GM23338 (cell line): ENCODE measurements around the gene CRYBB3. TPM values are rescaled to one million over a fixed set of nuclear protein-coding genes. Genes with fewer than 3 reads are reported as not detected.

Experiments used
- ATAC-seq: fragments of 200-7000 bp; cut with Tn5 transposase; 3 replicates; pipeline ENCODE4 v1.9.1; 2020
- DNase-seq: peaks from one replicate; pipeline ENCODE4 v3.0.0-alpha.2; 2015; ENCODE audit warnings: low spot score
- H2AFZ ChIP-seq: fragments of 200-600 bp; sonication (generic); 2 replicates; pipeline ENCODE4 v1.8.0; 2016; ENCODE audit warnings: antibody characterized with exemption, mild to moderate bottlenecking, moderate library complexity
- H3F3A ChIP-seq: fragments of 200-600 bp; sonication (generic); replicated peaks from 2 replicates; pipeline ENCODE4 v1.8.0; 2017; ENCODE audit warnings: antibody characterized with exemption, mixed run types, low read depth
- H3K27ac ChIP-seq: fragments of 200-600 bp; sonication (generic); 2 replicates; pipeline ENCODE4 v1.6.1; 2016; ENCODE audit warnings: low read depth
- H3K27me3 ChIP-seq: fragments of 200-600 bp; sonication (generic); 2 replicates; pipeline ENCODE4 v1.8.0; 2016; ENCODE audit warnings: mild to moderate bottlenecking, mixed run types, moderate library complexity; ENCODE audit not compliant: insufficient read depth
- H3K36me3 ChIP-seq: fragments of 200-600 bp; sonication (generic); 2 replicates; pipeline ENCODE4 v1.8.0; 2016; ENCODE audit warnings: mild to moderate bottlenecking; ENCODE audit not compliant: insufficient read depth
- H3K4me1 ChIP-seq: fragments of 200-600 bp; sonication (generic); 2 replicates; pipeline ENCODE4 v1.8.0; 2016; ENCODE audit warnings: mild to moderate bottlenecking, moderate library complexity; ENCODE audit not compliant: insufficient read depth
- H3K4me2 ChIP-seq: fragments of 200-600 bp; sonication (generic); 2 replicates; pipeline ENCODE4 v1.7.1; 2017; ENCODE audit warnings: mixed run types
- H3K4me3 ChIP-seq: fragments of 200-600 bp; sonication (generic); 2 replicates; pipeline ENCODE4 v1.6.1; 2016; ENCODE audit warnings: mixed run types
- H3K79me2 ChIP-seq: fragments of 200-600 bp; sonication (generic); replicated peaks from 2 replicates; pipeline ENCODE4 v1.8.0; 2017; ENCODE audit warnings: mild to moderate bottlenecking; ENCODE audit not compliant: insufficient read depth
- H3K9me2 ChIP-seq: fragments of 200-600 bp; sonication (generic); 2 replicates; pipeline ENCODE4 v1.8.0; 2017; ENCODE audit not compliant: insufficient read depth
- H4K20me1 ChIP-seq: fragments of 200-600 bp; sonication (generic); replicated peaks from 2 replicates; pipeline ENCODE4 v1.8.0; 2017; ENCODE audit warnings: mild to moderate bottlenecking; ENCODE audit not compliant: insufficient read depth
- H3K27ac Mint-ChIP-seq: 2 replicates; pipeline ENCODE4 v1.8.0; 2020; ENCODE audit warnings: inconsistent platforms, mild to moderate bottlenecking, moderate library complexity, mixed read lengths
- H3K27me3 Mint-ChIP-seq: 3 replicates; pipeline ENCODE4 v1.8.0; 2022; ENCODE audit warnings: low read depth, mild to moderate bottlenecking, moderate library complexity, mixed read lengths, inconsistent platforms; ENCODE audit not compliant: insufficient read depth, poor library complexity
- H3K36me3 Mint-ChIP-seq: 3 replicates; pipeline ENCODE4 v1.8.0; 2021; ENCODE audit warnings: low read depth, mild to moderate bottlenecking, inconsistent platforms, moderate library complexity, mixed read lengths
- H3K4me1 Mint-ChIP-seq: 3 replicates; pipeline ENCODE4 v1.8.0; 2020; ENCODE audit warnings: mild to moderate bottlenecking, inconsistent platforms, mixed read lengths
- H3K4me3 Mint-ChIP-seq: 3 replicates; pipeline ENCODE4 v1.8.0; 2021; ENCODE audit warnings: moderate library complexity, mild to moderate bottlenecking, inconsistent platforms, mixed read lengths
- H3K9me3 Mint-ChIP-seq: 3 replicates; pipeline ENCODE4 v1.8.0; 2020; ENCODE audit warnings: moderate library complexity, mild to moderate bottlenecking, inconsistent platforms, mixed read lengths
- CREB1 ChIP-seq: fragments of 250-450 bp; sonication (Bioruptor Pico); IDR thresholded peaks from 2 replicates; pipeline ENCODE4 v1.5.0; 2020; ENCODE audit warnings: low read depth, mild to moderate bottlenecking, moderate library complexity
- CTCF ChIP-seq, 2 experiments: fragments of 200-600 bp in 1 of 2; sonication (generic) in 1 of 2; conservative IDR thresholded peaks; 2 replicates each; pipeline versions ENCODE4 v1.5.1 to v1.6.1; 2016 to 2017; ENCODE audit warnings: antibody characterized with exemption in 2 of 2, low read depth in 2 of 2, mild to moderate bottlenecking in 2 of 2, moderate library complexity in 1 of 2
- EZH2 ChIP-seq: fragments of 200-600 bp; sonication (generic); IDR thresholded peaks from one replicate; pipeline ENCODE4 v1.8.0; 2017; ENCODE audit warnings: antibody characterized with exemption, mild to moderate bottlenecking, low read depth; ENCODE audit not compliant: unreplicated experiment
- EZH2phosphoT487 ChIP-seq: fragments of 200-600 bp; sonication (generic); IDR thresholded peaks from one replicate; pipeline ENCODE4 v1.8.1; 2018; ENCODE audit warnings: antibody characterized with exemption; ENCODE audit not compliant: unreplicated experiment
- JUNB ChIP-seq: IDR thresholded peaks from one replicate; pipeline ENCODE4 v1.6.1; 2016; ENCODE audit warnings: antibody characterized with exemption; ENCODE audit not compliant: unreplicated experiment
- NANOG ChIP-seq: IDR thresholded peaks from 2 replicates; pipeline ENCODE4 v1.6.1; 2016; ENCODE audit warnings: antibody characterized with exemption, borderline replicate concordance
- POLR2AphosphoS5 ChIP-seq: IDR thresholded peaks from 2 replicates; pipeline ENCODE4 v1.6.1; 2016; ENCODE audit warnings: antibody characterized with exemption, low read depth
- ZNF114 ChIP-seq: fragments of 250-450 bp; sonication (Bioruptor Pico); IDR thresholded peaks from 2 replicates; pipeline ENCODE4 v1.5.0; 2020; ENCODE audit warnings: mild to moderate bottlenecking, moderate library complexity
- ZNF331 ChIP-seq: fragments of 250-450 bp; sonication (Bioruptor Pico); IDR thresholded peaks from 2 replicates; pipeline ENCODE4 v1.5.0; 2020; ENCODE audit warnings: low read depth, mild to moderate bottlenecking, moderate library complexity
- polyA plus RNA-seq: library from polyadenylated mRNA; unstranded; fragments of >200 nt; fragmentation: Nextera tagmentation; extraction: Ambion mirVana; gene quantifications from 2 replicates; pipeline ENCODE4 v1.2.1, GENCODE V29; 2016
- total RNA-seq: library from RNA; depleted of rRNA; stranded (reverse); fragments of >200 nt; shearing (Covaris generic); gene quantifications from 2 replicates; pipeline ENCODE4 v1.2.3, GENCODE V29; 2014
- TF ChIP-seq, protein P1 (sequence below): fragments of 250-450 bp; sonication (Bioruptor Pico); IDR thresholded peaks from 2 replicates; pipeline ENCODE4 v1.5.0; 2020; ENCODE audit warnings: mild to moderate bottlenecking, moderate library complexity
- TF ChIP-seq, protein P2 (sequence below): IDR thresholded peaks from one replicate; pipeline ENCODE4 v1.6.1; 2018; ENCODE audit warnings: antibody characterized with exemption; ENCODE audit not compliant: unreplicated experiment

Gene CRYBB3
- total and polyA plus RNA-seq, 2 experiments from 2014 or later: 0.28 TPM; not detected in 1

- Mint-ChIP-seq H3K4me3 (no peak overlapping the region), H3K4me1 (0 out of 3 replicates have a peak, but pooled peaks cover 3% of the 10 kb centered on the region), H3K36me3 (no peaks in the 10 kb centered on the region; the same call in 1 of the 3 replicates), H3K27ac (no peak overlapping the region), H3K9me3 (no peaks in the 10 kb centered on the region), H3K27me3 (peaks cover 7% of the 10 kb centered on the region)
- Histone ChIP-seq H3K4me3 (no peak overlapping the region), H4K20me1 (peaks cover 10% of the 10 kb centered on the region; the same call in 1 of the 2 replicates), H3K27ac (no peak overlapping the region), H3K4me2 (no peak overlapping the region), H3K4me1 (no peaks in the 10 kb centered on the region), H2AFZ (no peak overlapping the region), H3K79me2 (no peaks in the 10 kb centered on the region), H3K36me3 (no peaks in the 10 kb centered on the region; the same call in 1 of the 2 replicates), H3K9me2 (no peaks in the 10 kb centered on the region), H3K27me3 (no peaks in the 10 kb centered on the region), H3F3A (no peaks in the 10 kb centered on the region)
- TF ChIP-seq, protein P1, sequence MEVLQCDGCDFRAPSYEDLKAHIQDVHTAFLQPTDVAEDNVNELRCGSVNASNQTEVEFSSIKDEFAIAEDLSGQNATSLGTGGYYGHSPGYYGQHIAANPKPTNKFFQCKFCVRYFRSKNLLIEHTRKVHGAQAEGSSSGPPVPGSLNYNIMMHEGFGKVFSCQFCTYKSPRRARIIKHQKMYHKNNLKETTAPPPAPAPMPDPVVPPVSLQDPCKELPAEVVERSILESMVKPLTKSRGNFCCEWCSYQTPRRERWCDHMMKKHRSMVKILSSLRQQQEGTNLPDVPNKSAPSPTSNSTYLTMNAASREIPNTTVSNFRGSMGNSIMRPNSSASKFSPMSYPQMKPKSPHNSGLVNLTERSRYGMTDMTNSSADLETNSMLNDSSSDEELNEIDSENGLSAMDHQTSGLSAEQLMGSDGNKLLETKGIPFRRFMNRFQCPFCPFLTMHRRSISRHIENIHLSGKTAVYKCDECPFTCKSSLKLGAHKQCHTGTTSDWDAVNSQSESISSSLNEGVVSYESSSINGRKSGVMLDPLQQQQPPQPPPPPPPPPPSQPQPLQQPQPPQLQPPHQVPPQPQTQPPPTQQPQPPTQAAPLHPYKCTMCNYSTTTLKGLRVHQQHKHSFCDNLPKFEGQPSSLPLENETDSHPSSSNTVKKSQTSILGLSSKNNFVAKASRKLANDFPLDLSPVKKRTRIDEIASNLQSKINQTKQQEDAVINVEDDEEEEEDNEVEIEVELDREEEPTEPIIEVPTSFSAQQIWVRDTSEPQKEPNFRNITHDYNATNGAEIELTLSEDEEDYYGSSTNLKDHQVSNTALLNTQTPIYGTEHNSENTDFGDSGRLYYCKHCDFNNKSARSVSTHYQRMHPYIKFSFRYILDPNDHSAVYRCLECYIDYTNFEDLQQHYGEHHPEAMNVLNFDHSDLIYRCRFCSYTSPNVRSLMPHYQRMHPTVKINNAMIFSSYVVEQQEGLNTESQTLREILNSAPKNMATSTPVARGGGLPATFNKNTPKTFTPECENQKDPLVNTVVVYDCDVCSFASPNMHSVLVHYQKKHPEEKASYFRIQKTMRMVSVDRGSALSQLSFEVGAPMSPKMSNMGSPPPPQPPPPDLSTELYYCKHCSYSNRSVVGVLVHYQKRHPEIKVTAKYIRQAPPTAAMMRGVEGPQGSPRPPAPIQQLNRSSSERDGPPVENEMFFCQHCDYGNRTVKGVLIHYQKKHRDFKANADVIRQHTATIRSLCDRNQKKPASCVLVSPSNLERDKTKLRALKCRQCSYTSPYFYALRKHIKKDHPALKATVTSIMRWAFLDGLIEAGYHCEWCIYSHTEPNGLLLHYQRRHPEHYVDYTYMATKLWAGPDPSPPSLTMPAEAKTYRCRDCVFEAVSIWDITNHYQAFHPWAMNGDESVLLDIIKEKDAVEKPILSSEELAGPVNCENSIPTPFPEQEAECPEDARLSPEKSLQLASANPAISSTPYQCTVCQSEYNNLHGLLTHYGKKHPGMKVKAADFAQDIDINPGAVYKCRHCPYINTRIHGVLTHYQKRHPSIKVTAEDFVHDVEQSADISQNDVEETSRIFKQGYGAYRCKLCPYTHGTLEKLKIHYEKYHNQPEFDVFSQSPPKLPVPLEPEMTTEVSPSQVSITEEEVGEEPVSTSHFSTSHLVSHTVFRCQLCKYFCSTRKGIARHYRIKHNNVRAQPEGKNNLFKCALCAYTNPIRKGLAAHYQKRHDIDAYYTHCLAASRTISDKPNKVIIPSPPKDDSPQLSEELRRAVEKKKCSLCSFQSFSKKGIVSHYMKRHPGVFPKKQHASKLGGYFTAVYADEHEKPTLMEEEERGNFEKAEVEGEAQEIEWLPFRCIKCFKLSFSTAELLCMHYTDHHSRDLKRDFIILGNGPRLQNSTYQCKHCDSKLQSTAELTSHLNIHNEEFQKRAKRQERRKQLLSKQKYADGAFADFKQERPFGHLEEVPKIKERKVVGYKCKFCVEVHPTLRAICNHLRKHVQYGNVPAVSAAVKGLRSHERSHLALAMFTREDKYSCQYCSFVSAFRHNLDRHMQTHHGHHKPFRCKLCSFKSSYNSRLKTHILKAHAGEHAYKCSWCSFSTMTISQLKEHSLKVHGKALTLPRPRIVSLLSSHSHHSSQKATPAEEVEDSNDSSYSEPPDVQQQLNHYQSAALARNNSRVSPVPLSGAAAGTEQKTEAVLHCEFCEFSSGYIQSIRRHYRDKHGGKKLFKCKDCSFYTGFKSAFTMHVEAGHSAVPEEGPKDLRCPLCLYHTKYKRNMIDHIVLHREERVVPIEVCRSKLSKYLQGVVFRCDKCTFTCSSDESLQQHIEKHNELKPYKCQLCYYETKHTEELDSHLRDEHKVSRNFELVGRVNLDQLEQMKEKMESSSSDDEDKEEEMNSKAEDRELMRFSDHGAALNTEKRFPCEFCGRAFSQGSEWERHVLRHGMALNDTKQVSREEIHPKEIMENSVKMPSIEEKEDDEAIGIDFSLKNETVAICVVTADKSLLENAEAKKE: no peak
- ATAC-seq: no peak
- no peak for DNase-seq
Observed at GRCh38 chr22:25197340-25197739, 2.3 kb upstream of the CRYBB3 start.

- H3K4me1 Mint-ChIP-seq: no peaks in the 10 kb centered on the region
- peaks cover 6% of the 10 kb centered on the region for H3K27me3 Mint-ChIP-seq
- Histone ChIP-seq H3K27ac (no peak overlapping the region), H4K20me1 (no peaks in the 10 kb centered on the region), H3K36me3 (no peaks in the 10 kb centered on the region; the same call in 1 of the 2 replicates), H3K79me2 (no peaks in the 10 kb centered on the region), H3K9me2 (no peaks in the 10 kb centered on the region), H3K4me3 (no peak overlapping the region), H3F3A (no peaks in the 10 kb centered on the region), H3K4me2 (no peak overlapping the region), H3K27me3 (no peaks in the 10 kb centered on the region), H2AFZ (no peak overlapping the region), H3K4me1 (no peaks in the 10 kb centered on the region)
- no peak overlapping the region for H3K27ac Mint-ChIP-seq
- no peaks in the 10 kb centered on the region for H3K9me3 Mint-ChIP-seq
- no peak overlapping the region for H3K4me3 Mint-ChIP-seq
- H3K36me3 Mint-ChIP-seq: no peaks in the 10 kb centered on the region; the same call in 2 of the 3 replicates
- no peak for ATAC-seq
- DNase-seq: no peak
- TF ChIP-seq CREB1 (CRISPR knock-in tag) (no peak), EZH2 (no peak), JUNB (no peak), CTCF (conservative IDR thresholded peaks at IDR 0.05; ENCODE audit: low read depth in 2 of 2) (no peak), ZNF331 (CRISPR knock-in tag) (no peak), EZH2phosphoT487 (no peak), POLR2AphosphoS5 (no peak), ZNF114 (CRISPR knock-in tag) (no peak), NANOG (no peak)
- TF ChIP-seq, protein P2, sequence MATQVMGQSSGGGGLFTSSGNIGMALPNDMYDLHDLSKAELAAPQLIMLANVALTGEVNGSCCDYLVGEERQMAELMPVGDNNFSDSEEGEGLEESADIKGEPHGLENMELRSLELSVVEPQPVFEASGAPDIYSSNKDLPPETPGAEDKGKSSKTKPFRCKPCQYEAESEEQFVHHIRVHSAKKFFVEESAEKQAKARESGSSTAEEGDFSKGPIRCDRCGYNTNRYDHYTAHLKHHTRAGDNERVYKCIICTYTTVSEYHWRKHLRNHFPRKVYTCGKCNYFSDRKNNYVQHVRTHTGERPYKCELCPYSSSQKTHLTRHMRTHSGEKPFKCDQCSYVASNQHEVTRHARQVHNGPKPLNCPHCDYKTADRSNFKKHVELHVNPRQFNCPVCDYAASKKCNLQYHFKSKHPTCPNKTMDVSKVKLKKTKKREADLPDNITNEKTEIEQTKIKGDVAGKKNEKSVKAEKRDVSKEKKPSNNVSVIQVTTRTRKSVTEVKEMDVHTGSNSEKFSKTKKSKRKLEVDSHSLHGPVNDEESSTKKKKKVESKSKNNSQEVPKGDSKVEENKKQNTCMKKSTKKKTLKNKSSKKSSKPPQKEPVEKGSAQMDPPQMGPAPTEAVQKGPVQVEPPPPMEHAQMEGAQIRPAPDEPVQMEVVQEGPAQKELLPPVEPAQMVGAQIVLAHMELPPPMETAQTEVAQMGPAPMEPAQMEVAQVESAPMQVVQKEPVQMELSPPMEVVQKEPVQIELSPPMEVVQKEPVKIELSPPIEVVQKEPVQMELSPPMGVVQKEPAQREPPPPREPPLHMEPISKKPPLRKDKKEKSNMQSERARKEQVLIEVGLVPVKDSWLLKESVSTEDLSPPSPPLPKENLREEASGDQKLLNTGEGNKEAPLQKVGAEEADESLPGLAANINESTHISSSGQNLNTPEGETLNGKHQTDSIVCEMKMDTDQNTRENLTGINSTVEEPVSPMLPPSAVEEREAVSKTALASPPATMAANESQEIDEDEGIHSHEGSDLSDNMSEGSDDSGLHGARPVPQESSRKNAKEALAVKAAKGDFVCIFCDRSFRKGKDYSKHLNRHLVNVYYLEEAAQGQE: no peak
Observed at GRCh38 chr22:25200967-25201366, 1.3 kb downstream of the CRYBB3 start.
